Ishikawa (cell line): ENCODE data around the gene STX8.
A peak's percentile ranks its signal among the peaks of the same experiment; 100 is the strongest.

Experiments
- CEBPB ChIP-seq: IDR thresholded peaks from 2 replicates; pipeline ENCODE4 v1.6.1; 2012
- CREB1 ChIP-seq: IDR thresholded peaks from 2 replicates; pipeline ENCODE4 v1.6.1; 2012; ENCODE audit warnings: low read depth
- EGR1 ChIP-seq: IDR thresholded peaks from 2 replicates; pipeline ENCODE4 v1.6.1; 2012
- EP300 ChIP-seq: IDR thresholded peaks from 2 replicates; pipeline ENCODE4 v1.6.1; 2012; ENCODE audit warnings: borderline replicate concordance
- FOXM1 ChIP-seq: IDR thresholded peaks from 2 replicates; pipeline ENCODE4 v1.6.1; 2012; ENCODE audit warnings: low read depth, borderline replicate concordance
- NFIC ChIP-seq: IDR thresholded peaks from 2 replicates; pipeline ENCODE4 v1.6.1; 2012
- RAD21 ChIP-seq: IDR thresholded peaks from 2 replicates; pipeline ENCODE4 v1.6.1; 2012; ENCODE audit warnings: low read depth
- TAF1 ChIP-seq: IDR thresholded peaks from 2 replicates; pipeline ENCODE4 v1.6.1; 2012; ENCODE audit warnings: low read depth, mild to moderate bottlenecking
- TCF12 ChIP-seq: IDR thresholded peaks from 2 replicates; pipeline ENCODE4 v1.6.1; 2012; ENCODE audit warnings: low read depth
- TEAD4 ChIP-seq: IDR thresholded peaks from 2 replicates; pipeline ENCODE4 v1.6.1; 2012
- YY1 ChIP-seq: IDR thresholded peaks from 2 replicates; pipeline ENCODE4 v1.6.1; 2012; ENCODE audit warnings: low read depth
- ZBTB7A ChIP-seq: IDR thresholded peaks from 2 replicates; pipeline ENCODE4 v1.6.1; 2012; ENCODE audit warnings: low read depth
- TF ChIP-seq, protein P1 (sequence below): IDR thresholded peaks from 2 replicates; pipeline ENCODE4 v1.6.1; 2012; ENCODE audit warnings: low read depth, mild to moderate bottlenecking
- TF ChIP-seq, protein P2 (sequence below): IDR thresholded peaks from 2 replicates; pipeline ENCODE4 v1.6.1; 2012
- TF ChIP-seq, protein P3 (sequence below): IDR thresholded peaks from 2 replicates; pipeline ENCODE4 v1.6.1; 2012

STX8 gene

DNA sequence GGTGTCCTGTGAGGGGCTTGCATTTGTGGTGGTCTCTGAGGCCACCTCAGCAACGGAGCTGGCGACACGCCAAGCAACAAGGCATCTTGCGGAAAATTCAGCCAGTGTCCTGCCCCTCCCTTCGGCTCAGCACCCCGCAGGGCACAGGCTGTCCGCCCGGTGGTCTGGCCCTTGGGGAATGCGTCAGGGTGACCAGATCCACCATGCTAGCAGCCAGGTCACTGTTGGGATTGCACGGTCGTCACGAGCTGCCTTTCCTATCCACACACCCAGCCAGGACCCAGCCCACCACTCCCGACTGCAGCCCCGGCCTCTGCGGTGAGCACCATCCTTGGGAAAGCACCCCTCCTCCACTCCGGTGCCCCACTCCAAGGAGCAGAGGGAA lies 333.1 kb downstream of the STX8 start:
- TF ChIP-seq ZBTB7A, result no peak
- TF ChIP-seq YY1, result no peak
- no peak for TF ChIP-seq RAD21
- no peak for TF ChIP-seq CEBPB
- TF ChIP-seq EGR1, result no peak
- no peak for TF ChIP-seq NFIC
- TF ChIP-seq, protein P1, sequence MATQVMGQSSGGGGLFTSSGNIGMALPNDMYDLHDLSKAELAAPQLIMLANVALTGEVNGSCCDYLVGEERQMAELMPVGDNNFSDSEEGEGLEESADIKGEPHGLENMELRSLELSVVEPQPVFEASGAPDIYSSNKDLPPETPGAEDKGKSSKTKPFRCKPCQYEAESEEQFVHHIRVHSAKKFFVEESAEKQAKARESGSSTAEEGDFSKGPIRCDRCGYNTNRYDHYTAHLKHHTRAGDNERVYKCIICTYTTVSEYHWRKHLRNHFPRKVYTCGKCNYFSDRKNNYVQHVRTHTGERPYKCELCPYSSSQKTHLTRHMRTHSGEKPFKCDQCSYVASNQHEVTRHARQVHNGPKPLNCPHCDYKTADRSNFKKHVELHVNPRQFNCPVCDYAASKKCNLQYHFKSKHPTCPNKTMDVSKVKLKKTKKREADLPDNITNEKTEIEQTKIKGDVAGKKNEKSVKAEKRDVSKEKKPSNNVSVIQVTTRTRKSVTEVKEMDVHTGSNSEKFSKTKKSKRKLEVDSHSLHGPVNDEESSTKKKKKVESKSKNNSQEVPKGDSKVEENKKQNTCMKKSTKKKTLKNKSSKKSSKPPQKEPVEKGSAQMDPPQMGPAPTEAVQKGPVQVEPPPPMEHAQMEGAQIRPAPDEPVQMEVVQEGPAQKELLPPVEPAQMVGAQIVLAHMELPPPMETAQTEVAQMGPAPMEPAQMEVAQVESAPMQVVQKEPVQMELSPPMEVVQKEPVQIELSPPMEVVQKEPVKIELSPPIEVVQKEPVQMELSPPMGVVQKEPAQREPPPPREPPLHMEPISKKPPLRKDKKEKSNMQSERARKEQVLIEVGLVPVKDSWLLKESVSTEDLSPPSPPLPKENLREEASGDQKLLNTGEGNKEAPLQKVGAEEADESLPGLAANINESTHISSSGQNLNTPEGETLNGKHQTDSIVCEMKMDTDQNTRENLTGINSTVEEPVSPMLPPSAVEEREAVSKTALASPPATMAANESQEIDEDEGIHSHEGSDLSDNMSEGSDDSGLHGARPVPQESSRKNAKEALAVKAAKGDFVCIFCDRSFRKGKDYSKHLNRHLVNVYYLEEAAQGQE, result no peak
- TF ChIP-seq, protein P2, sequence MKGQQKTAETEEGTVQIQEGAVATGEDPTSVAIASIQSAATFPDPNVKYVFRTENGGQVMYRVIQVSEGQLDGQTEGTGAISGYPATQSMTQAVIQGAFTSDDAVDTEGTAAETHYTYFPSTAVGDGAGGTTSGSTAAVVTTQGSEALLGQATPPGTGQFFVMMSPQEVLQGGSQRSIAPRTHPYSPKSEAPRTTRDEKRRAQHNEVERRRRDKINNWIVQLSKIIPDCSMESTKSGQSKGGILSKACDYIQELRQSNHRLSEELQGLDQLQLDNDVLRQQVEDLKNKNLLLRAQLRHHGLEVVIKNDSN, result no peak
- no peak for TF ChIP-seq TCF12
- no peak for TF ChIP-seq TAF1
- no peak for TF ChIP-seq FOXM1
- TF ChIP-seq, protein P3, sequence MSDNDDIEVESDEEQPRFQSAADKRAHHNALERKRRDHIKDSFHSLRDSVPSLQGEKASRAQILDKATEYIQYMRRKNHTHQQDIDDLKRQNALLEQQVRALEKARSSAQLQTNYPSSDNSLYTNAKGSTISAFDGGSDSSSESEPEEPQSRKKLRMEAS, result no peak
- TF ChIP-seq EP300, result no peak
- TF ChIP-seq TEAD4, result no peak

DNA sequence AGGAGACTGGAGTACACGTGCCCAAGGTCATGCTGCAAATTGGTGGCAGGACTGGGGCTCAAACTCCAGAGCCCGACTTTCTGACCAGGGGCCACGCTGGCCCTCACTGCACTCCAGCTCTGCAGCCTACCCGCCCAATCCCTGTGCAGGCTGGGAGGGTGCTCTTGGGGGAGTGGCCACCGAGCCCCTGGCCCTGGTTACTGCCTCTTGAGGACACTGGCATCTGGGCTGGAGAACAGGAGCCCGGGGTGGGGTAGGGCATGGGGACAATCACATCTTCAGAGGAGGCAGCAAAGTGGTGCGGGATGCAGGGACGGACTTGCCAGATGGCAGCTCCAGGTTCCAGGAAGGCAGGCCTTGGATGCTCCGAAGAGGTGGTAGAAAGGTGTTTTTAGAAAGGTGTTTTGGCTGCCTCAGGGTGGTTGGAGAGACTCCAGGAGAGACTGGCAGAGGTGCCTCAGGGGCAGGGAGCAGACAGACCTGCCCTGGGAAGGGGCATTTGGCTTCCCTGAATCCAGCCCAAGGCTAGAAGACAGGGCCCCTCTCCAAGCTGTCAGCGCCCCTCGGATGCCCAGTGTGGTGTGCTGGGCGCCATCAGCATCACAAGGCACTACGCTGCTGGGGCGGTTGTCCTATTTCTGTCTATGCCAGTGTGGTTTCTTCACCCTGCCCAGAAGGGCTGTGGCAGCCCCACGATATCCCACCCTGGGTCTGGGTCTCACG lies 333.7 kb downstream of the STX8 start:
- TF ChIP-seq RAD21, result no peak

DNA sequence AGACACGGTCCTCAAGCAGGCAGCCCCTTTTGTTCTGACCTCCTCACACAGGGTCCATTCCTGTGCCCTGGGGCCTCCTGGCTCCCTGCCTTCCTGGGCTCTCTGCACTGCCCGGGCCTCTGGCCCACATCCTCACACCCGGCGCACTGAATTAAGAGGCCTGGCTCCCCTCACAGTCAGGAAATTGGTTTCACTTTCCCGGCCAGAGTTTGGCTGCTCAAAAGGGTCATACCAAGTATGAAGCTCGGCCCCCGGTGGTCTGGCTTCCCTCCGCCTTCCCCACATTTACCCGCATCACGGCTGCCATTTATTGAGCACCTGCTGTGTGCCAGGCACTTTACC lies 334.3 kb downstream of the STX8 start:
- TF ChIP-seq EP300, result no peak
- no peak for TF ChIP-seq ZBTB7A

DNA sequence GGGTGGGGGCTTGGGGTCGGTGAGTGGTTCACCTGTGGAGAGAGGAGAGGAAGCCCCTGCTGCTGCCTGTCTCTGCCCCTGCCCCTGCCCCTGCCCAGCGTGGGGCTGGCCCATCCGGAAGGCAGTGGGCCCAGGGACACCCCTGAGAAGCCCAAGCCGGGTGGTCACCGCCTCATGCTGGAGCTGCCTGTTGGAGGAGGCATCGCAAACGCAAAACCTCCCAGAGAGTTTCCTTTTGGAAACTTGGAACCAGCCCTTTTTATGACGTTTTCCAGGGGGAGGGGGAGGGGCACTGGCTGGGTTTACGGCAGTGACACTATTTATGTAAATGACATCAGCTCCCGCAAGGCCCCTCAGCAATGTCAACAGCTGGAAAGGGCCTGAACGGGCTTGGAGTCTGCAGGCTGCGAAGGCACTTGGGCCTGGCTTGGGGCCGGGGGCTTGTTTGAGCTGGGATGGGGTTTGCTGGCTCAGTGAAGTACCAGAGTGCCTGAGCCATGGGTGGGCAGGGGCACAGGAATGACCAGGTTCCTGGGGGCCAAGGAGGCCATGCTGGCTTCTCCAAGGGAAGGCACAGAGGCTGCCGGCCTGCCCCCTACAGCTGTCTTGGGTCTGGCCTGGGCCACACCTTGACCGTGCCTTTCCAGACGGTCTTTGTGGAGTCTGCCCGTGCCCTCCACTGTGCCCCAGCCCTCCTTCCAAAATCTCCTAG lies 334.8 kb downstream of the STX8 start:
- TF ChIP-seq CREB1 (no peak), CEBPB (no peak), RAD21 (no peak), ZBTB7A (no peak), TEAD4 (no peak), NFIC (no peak), FOXM1 (no peak), YY1 (no peak), EGR1 (no peak), EP300 (no peak), TAF1 (no peak), TCF12 (no peak)
- TF ChIP-seq, protein P2, result no peak
- TF ChIP-seq, protein P1, result no peak
- TF ChIP-seq, protein P3, result no peak

DNA sequence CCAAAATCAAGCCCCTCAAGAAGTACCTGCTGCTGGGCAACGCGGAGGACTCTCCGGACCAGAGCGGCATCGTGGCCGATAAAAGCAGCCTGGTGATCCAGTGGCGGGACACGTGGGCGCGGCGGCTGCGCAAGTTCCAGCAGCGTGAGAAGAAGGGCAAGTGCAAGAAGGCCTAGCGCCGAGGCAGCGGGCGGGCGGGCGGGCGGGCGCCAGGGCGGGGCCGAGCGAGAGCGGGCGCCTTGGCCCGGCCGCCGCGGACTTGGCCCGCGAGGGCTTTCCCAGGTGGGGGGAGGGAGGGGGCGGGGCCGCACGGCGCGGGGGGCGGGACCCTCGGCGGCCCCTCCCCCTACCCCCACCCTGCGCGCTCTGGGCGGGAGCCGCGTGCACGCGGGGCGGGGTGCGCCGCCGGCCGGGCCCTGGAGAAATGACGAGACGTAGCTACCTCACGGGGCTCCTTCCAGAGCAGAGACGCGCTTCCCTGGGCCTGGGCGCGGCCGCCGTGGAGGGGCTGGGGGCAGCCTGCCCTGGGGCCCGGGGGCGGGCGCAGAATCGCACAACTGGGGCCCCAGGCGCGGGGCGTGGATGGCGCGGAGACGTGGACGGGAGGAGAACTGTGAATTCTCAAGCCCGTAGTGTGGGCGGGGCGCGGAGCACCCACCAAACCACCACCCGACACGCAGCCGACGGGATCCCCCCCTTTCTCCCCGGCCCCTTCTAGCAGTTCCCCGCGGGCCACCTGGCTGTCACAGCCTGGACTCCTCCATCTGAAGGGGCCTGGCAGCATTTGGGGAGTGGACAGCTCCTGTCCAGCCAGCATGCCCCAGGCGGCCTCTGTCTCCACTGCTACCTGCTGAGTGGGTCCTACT lies 335.6 kb downstream of the STX8 start:
- TF ChIP-seq ZBTB7A, result no peak
- no peak for TF ChIP-seq TCF12
- TF ChIP-seq, protein P2, result 0 out of 2 replicates have a peak, but pooled peaks have one; percentile 29
- TF ChIP-seq TAF1, result no peak
- no peak for TF ChIP-seq YY1
- no peak for TF ChIP-seq RAD21
- TF ChIP-seq EGR1, result no peak
- TF ChIP-seq, protein P1, result peak; percentile 57
- TF ChIP-seq CREB1, result no peak
- TF ChIP-seq NFIC, result no peak
- TF ChIP-seq TEAD4, result no peak
- TF ChIP-seq, protein P3, result peak; percentile 84
- TF ChIP-seq FOXM1, result no peak
- no peak for TF ChIP-seq CEBPB
- TF ChIP-seq EP300, result no peak
